LHCN-M2 (cell line): ENCODE results near the gene CCDC7. TPM values are rescaled to one million over a fixed set of nuclear protein-coding genes. Genes with fewer than 3 reads are reported as not detected.
A peak's percentile ranks its signal among the peaks of the same experiment; 100 is the strongest.
"Not testable (repeated sequence)": the region's sequence is repeated elsewhere in the genome, so short reads cannot be mapped to it uniquely, and the experiment has no call there.

Source experiments
- DNase-seq: peaks from one replicate; pipeline ENCODE4 v3.0.0-alpha.2; 2012; ENCODE audit warnings: low read depth
- total RNA-seq: library from RNA; depleted of rRNA; stranded (reverse); fragments of >200 nt; gene quantifications from 2 replicates; pipeline ENCODE4 v1.2.3, GENCODE V29; 2014

CCDC7 gene
- total RNA-seq, 1 experiment from 2014 or later, result 9.7 TPM

DNA sequence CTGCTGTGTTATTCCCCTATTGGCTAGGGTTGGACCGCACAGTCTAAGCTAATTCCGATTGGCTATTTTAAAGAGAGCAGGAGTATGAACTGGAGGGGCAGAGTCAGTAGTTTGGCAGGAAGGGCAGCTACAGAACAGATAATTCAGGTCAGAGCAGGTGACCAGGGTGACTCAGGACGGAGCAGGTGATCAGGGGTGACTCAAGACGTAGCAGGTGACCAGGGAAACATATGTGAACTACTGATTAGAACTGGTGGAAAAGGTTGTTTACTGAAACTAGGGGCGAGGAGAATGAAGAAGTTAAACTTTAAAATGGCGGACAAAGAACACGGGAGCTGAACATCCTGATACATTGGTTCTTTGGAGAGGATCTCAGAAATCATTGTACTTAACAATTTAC, 102.3 kb downstream of the CCDC7 start:
- DNase-seq, result no peak

DNA sequence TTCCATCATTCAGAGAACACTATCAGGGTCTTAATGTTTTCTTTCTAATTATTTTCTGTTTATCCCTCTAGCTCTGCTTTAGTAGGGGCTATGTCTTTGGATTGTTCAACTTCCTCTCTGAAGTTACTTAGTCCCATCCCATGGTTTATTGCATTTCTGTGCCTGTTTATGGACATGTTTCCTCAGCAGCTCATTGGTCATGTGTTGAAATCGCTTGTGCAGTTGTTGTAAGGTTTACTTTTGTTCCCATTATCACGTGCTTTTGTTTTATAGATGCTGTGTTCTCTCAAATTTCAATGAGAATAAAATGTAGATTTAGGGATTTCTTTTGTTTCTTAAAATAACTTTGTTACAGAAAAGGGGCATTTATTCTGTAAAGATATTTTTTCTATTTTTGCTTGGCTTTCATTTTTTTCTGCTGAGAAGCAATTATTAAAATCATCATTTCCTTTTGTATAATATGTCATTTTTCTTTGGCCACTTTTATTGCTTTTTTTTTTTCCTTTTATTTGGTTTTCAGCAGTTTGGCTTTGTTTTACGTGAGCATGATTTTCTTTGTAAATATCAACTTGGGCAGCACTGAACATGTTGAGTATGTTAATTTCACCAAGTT, 110.9 kb downstream of the CCDC7 start:
- peak; percentile 1 for DNase-seq

DNA sequence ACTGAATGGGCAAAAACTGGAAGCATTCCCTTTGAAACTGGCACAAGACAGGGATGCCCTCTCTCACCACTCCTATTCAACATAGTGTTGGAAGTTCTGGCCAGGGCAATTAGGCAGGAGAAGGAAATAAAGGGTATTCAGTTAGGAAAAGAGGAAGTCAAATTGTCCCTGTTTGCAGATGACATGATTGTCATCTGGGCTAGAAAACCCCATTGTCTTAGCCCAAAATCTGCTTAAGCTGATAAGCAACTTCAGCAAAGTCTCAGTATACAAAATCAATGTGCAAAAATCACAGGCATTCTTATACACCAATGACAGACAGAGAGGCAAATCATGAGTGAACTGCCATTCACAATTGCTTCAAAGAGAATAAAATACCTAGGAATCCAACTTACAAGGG, 116.8 kb downstream of the CCDC7 start:
- DNase-seq, result not testable (repeated sequence)

DNA sequence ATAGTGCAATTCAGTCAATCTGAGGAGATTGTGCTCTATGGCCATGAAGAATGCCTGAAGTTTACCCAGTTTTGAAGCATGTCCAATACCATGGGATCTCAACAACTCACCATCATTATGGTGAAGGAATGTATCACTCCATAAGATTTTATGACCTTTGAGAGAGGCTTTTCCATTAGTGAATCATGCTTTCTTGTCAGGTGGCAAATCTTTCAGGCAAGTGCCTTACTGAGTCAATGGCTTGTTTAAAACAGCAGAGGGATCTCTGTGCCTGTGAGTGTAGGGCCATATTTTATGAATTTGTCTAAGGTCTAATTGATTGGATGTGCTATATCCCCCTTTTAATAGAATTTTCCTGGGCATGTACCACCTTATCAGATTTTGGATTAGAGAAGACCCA, 131.5 kb downstream of the CCDC7 start:
- DNase-seq, result peak; percentile 11

DNA sequence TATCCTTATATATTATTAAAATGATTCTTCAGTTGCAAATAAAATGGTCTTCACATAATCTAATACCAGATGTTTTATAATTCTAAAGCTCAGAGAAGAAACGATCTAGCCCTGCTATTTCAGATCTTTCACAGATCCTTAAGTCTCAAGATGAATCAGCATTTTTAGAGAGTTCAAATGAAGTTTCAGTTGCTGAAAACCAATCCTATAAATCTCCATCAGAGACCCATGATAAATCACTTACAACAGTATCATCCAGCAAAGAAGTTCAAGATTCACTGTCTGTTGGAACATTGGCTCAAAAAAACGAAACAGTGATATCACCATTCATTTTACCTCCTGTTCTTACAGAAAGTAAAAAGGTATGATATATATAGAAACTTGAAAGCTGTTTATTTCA, 137.0 kb downstream of the CCDC7 start:
- peak; percentile 11 for DNase-seq

DNA sequence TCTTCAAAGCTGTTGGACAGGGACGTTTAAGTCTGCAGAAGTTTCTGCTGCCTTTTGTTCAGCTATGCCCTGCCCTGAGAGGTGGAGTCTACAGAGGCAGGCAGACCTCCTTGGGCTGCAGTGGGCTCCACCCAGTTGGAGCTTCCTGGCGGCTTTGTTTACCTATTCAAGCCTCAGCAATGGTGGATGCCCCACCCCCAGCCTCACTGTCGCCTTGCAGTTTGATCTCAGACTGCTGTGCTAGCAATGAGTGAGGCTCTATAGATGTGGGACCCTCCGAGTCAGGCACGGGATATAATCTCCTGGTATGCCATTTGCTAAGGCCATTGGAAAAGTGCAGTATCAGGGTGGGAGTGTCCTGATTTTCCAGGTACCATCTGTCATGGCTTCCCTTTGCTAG, 152.1 kb downstream of the CCDC7 start:
- DNase-seq, result not testable (repeated sequence)

DNA sequence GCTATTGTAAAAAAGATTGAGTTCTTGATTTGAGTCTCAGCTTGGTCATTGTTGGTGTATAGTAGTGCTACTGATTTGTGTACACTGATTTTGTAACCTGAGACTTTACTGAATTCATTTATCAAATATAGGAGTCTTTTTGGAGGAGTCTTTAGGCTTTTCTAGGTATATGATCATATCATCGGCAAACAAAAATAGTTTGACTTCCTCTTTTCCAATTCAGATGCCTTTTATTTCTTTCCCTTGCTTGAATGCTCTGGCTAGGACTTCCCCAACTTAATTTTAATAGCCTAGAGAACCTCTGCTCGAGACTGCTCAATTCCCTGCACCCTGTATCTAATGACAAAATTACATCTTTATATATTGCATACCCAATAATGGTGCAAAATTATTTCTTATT, 154.4 kb downstream of the CCDC7 start:
- DNase-seq, result no peak

DNA sequence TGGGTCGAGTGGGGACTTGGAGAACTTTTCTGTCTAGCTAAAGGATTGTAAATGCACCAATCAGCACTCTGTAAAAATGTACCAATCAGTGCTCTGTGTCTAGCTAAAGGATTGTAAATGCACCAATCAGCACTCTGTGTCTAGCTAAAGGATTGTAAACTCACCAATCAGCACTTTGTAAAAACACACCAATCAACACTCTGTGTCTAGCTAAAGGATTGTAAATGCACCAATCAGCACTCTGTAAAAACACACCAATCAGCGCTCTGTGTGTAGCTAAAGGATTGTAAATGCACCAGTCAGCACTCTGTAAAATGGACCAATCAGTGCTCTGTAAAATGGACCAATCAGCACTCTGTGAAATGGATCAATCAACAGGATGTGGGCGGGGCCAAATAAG, 155.6 kb downstream of the CCDC7 start:
- DNase-seq, result not testable (repeated sequence)

DNA sequence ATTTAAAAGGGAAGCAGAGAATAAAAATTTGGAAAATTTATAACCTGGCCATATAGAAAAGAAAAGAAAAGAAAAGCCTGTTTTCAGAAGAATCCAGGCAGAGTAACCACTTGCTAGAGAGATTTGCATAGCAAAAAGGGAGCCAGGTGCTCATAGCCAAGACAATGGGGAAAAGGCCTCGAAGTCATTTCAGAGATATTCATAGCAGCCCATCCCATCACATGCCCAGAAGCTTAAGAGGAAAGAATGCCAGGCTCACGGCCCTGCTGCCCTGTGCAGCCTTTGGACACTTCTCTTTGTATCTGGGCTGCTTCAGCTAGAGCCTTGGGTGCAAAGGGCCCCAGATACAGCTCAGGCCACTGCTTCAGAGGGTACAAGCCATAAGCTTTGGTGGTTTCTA, 159.8 kb downstream of the CCDC7 start:
- DNase-seq, result no peak

DNA sequence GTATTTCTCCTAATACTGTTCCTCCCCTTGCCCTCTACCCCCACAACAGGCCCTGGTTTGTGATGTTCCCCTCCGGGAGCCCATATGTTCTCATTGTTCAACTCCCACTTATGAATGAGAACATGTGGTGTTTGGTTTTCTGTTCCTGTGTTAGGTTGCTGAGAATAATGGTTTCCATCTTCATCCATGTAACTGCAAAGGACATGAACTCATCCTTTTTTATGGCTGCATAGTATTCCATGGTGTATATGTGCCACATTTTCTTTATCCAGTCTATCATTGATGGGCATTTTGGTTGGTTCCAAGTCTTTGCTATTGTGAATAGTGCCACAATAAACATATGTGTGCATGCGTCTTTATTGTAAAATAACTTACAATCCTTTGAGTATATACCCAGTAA, 164.6 kb downstream of the CCDC7 start:
- DNase-seq, result not testable (repeated sequence)

DNA sequence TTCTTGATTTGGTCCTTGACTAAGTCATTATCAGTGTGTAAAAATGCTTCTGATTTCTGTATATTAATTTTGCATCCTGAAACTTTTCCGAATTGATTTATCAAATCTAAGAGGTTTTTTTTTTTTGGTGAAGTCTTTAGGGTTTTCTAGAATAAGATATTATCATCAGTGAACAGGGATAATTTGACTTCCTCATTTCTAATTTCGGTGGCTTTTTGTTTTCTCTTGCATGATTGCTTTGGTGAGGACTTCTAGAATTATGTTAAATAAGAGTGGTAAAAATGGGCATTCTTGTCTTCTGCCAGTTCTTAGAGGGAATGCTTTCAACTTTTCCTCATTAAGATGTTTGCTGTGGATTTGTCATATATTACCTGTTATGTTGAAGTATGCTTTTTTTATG, 170.5 kb downstream of the CCDC7 start:
- no peak for DNase-seq

DNA sequence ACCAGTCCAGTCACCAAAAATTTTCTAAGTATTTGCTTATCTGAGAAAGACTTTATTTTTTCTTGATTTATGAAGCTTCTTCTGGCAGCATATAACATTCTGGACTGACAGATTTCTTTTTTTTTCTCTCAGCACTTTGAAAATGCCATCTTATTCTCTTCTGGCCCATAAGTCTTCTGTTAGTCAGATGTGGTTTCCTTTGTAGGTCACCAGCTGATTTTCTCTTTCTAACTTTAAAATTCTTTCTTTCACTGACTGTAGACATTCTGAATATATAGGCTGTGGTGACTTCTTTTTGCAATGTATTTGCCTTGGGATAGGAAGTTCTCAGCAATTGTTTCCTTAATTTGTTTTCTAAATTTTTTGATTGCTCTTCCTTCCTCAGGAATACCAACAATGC, 172.5 kb downstream of the CCDC7 start:
- DNase-seq, result no peak

DNA sequence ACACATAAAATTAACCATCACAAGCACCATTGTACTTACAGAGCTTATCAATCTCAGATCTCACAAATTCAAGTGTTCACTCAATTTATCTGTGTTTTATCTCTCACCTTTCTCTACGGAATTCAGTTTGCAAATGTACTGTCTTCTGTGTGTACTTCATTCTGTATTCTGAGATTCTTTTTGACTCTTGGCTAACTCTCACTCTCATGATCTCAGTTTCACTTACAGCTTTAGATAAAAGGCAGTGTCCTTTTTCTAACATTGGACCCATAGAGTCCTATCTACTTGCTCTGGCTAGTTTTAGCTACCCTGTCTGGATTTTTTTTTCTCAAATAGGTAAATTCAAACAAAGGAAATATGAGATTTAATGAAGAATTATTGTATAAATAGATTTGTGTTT, 176.0 kb downstream of the CCDC7 start:
- no peak for DNase-seq

DNA sequence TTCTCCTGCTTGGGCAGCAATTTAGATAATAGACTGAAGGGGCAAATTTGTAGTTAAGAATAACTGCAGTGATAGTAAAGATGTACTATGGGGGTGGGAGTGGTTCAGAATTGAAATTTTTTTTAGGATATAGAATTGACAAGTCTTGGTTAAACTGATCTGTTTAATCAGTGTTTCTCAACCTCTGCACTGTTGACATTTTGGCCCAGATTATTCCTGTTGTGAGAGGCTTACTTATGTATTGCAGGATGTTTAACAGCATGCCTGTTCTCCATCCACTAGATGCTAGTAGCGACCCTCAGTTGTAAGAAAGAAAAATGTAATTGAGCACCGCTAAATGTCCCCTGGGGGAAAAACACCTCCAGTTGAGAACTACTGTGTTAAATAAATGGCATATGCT, 176.5 kb downstream of the CCDC7 start:
- DNase-seq, result no peak

DNA sequence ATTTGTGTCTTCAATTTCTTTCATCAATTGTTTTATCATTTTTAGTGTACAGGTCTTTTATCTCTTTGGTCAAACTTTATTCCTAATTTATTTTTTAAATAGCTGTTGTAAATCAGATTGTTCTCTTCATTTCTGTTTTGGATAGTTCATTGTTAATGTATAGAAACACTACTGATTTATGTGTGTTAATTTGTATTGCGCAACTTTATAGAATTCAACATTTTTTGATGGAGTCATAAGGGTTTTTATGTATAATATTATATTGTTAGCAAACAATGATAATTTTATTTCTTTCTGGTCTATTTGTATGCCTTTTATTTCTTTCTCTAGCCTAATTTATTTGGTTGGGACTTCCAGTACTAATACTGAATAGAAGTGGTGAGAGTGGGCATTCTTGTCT, 181.2 kb downstream of the CCDC7 start:
- no peak for DNase-seq

DNA sequence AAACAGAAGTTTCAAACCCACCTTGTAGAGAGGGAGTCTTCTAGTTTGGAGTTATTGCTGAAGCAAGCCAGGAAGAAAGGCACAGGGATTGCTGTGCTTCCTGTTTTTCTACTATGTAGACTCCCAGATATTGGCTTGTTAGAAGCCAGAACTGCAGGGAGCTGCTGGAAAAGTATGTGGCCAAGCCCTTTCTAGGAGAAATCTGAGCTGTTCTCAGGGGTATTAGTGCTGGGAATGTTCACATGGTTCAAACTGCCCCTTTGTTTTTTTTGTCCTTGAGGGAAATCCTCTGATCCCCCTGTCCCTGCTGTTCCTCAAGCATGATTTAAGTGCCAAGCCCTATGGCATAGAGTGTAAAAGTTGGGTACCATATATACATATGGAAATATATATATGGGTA, 184.0 kb downstream of the CCDC7 start:
- DNase-seq, result no peak

DNA sequence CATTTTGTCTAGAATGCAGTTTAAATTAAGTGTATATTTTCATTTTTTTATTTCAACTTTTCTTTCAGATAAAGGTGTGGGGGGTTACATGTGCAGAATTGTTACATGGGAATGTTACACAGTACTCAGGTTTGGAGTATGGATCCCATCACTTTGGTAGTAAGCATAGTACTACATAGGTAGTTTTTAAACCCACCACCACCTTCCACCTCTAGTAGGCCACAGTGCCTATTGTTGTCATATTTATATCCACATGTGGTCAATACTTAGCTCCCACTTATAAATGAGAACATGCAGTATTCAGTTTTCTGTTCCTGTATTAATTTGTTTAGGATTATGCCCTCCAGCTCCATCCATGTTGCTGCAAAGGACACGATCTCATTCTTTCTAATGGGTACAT, 200.6 kb downstream of the CCDC7 start:
- DNase-seq, result no peak

DNA sequence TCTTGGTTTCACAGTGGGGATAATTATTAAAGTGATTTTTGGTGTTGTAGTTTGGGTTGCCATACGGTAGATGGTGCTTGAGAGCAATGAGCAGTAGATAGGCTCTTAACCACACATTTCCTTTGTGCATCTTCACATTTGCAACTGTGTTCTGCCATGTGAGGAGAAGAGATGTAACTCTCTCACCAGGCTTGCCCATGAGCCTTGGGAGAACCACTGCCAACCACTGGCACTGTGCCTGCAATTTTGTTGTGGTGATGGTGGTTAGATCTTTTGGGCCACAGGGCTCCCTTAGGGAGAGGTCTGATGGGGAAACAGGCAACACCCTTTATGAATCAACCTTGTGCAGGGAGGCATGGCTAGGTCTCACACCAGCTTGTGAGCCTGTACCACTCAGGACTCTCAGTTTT, 204.3 kb downstream of the CCDC7 start:
- peak; percentile 78 for DNase-seq

DNA sequence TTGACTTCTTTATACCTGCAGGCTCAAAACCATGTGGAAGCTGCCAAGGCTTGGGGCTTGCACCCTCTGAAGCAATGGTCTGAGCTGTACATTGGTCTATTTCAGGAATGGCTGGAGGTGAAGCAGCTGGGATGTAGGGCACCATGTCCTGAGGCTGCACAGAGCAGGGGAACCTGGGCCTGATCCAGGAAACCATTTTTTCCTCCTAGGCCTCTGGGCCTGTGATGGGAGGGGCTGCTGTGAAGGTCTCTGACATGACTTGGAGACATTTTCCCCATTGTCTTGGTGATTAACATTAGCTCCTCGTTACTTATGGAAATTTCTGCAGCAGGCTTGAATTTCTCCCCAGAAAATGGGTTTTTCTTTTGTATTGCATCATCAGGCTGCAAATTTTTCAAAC, 211.5 kb downstream of the CCDC7 start:
- DNase-seq, result not testable (repeated sequence)

DNA sequence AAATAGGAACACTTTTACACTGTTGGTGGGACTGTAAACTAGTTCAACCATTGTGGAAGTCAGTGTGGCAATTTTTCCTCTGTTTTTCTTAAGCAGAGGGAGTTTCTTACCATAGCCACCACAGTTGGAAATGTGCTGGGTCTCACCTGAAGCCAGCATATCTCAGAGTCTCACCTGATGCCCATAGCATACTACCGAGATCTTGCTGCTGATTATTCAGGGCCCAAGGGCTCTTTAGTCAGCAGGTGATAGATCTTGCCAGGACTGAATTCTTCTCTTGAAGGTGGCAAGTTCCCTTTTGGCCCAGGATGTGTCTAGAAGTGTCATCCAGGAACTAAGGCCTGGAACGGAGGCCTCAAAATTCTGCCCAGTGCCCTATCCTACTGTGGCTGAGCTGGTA, 215.4 kb downstream of the CCDC7 start:
- DNase-seq, result no peak

DNA sequence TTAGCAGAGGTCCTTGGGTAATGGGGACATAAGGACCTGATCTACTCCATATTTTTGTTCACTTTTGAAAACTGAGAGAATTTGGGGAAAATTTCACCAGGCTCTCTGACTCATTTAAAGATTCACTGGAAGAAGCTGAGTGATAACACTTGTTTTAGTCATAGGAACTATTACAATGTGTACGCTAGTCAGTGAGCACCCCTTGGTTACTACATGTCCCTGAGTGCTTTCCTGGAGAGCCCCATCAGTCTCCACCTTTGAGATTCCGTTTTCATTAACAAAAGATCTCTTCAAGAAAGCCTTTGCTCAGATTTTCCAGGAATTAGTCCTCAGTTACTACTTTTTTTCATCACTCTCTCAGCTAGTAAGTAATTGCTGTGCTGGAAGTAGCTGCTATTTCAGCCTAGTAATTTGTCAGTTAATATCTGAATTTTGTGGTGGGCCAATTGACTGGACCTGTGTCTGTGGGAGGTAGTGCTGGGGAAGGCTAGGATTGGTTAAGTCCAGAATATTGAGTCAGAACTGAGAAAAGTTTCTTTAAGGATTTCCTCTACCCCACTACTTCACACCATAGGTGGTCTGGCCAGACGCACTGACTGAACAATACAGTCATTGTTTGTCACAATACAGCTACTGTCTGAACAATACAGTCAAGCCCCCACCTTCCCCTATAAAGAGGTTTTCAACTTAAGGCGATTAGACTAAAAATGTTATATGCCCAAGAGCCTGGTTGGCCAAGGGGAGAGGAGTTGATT, 235.0 kb downstream of the CCDC7 start:
- no peak for DNase-seq

DNA sequence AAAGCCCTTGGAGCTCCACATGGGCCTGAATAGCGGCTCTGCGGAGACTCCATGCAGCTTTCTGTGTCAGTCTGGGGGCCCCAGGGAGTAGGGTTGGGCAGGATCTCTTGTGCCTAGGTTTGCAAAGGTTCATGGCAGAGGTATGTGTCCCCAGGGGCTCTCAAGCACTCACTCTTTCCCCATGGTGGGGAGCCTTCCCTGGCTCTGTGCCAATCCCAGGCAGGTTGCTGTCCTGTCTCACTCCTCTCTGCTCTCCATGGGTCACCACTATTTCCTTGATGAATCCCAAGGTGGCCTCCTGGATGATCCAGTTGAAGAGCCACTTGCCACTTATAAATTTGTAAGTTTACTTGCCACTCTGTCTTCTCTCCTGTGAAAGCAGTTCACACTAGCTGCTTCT, 238.4 kb downstream of the CCDC7 start:
- no peak for DNase-seq

DNA sequence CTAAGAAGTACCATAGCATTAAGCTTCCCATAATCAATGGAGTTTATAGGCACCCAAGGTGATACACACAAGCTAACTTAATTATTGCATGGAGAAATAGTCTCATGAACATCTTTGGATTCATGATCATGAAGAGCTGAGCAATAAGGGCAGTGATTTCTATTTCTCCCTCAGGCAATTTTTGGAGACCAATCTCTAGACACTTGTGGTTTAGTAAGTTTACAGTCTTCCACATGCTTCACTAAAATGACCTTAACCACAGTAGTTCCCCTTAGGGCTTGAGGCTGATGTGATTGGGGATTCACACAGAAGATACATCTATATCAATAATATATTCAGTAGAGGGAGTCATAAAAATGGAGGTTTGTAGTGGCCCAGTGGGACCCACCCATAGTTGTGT, 241.2 kb downstream of the CCDC7 start:
- DNase-seq, result no peak

DNA sequence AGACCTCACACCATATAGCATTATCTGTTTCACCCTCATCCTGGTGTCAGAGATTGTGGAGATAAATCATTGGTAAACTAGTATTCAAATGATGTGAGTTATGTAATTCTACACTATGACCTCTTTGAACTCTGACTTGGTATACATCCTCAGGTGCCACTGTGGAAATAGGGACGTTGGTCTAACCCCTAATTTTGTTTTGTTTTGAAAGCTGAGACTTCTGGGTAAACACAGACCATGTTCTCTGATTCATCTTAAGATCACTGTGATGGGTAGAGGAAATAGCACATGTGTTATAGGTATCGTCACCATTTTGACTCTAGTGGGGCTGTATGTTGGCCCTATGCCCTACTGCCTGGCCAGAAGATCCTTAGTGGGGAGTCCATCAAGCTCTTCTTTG, 241.6 kb downstream of the CCDC7 start:
- DNase-seq, result peak; percentile 6
